B cell (primary cell): ENCODE data around the gene CD300H. TPM values are rescaled to one million over a fixed set of nuclear protein-coding genes. Genes with fewer than 3 reads are reported as not detected.

Experiments used
- ATAC-seq: fragments of 200-7000 bp; cut with Tn5 transposase; one replicate; pipeline ENCODE4 v1.10.0; 2021; ENCODE audit warnings: low read depth, mild to moderate bottlenecking, moderate number of reproducible peaks, moderate library complexity
- CTCF ChIA-PET: fragments of 350-600 bp; sonication (Branson Sonifier 250); formaldehyde crosslinking; loops from one replicate; lab custom pipeline; 2021; ENCODE audit warnings: antibody characterized with exemption, inconsistent platforms; lab: Charles Lee
- POLR2A ChIA-PET: fragments of 350-600 bp; sonication (Branson Sonifier 250); formaldehyde crosslinking; loops from one replicate; lab custom pipeline; 2021; ENCODE audit warnings: antibody characterized with exemption; lab: Charles Lee
- DNase-seq: peaks from one replicate; pipeline ENCODE4 v3.0.0; 2013
- H2AFZ ChIP-seq: 2 replicates; pipeline ENCODE4 v1.6.1; 2012; ENCODE audit warnings: mild to moderate bottlenecking, low read depth, low read length; ENCODE audit not compliant: insufficient read depth, poor library complexity, severe bottlenecking
- H3K27ac ChIP-seq, 2 donors: 1 replicate in 1 of 2; 2 replicates in 1 of 2; pipeline ENCODE4 v1.5.1; 2012 to 2013; ENCODE audit warnings: low read length in 2 of 2, mild to moderate bottlenecking in 2 of 2, moderate library complexity in 1 of 2
- H3K27me3 ChIP-seq, 4 experiments: fragments of 200-600 bp in 1 of 4; sonication (generic) in 1 of 4; replicated peaks in 1 of 4; 1 replicate in 2 of 4; 2 replicates in 2 of 4; pipeline versions ENCODE4 v1.6.1 to v1.7.0; 2013 to 2016; ENCODE audit warnings: low read length in 3 of 4, mild to moderate bottlenecking in 2 of 4, mixed read lengths in 1 of 4, moderate library complexity in 1 of 4; ENCODE audit not compliant: insufficient read depth in 4 of 4, control insufficient read depth in 3 of 4; ENCODE audit errors: control extremely low read depth in 1 of 4
- H3K36me3 ChIP-seq, 2 experiments: replicated peaks in 1 of 2; 1 replicate in 1 of 2; 2 replicates in 1 of 2; pipeline versions ENCODE4 v1.6.1 to v1.7.1; 2013; ENCODE audit warnings: low read length in 1 of 2; ENCODE audit not compliant: insufficient read depth in 2 of 2, control insufficient read depth in 1 of 2; ENCODE audit errors: control extremely low read depth in 1 of 2, extremely low read depth in 1 of 2
- H3K4me1 ChIP-seq, 2 donors: fragments of 200-600 bp in 1 of 2; sonication (generic) in 1 of 2; 1 replicate in 1 of 2; 2 replicates in 1 of 2; pipeline versions ENCODE4 v1.5.1 to v1.6.1; 2013 to 2017; ENCODE audit warnings: low read length in 2 of 2; ENCODE audit not compliant: control insufficient read depth in 2 of 2, insufficient read depth in 2 of 2
- H3K4me2 ChIP-seq: replicated peaks from 2 replicates; pipeline ENCODE3; 2012; ENCODE audit warnings: mild to moderate bottlenecking, low read depth, low read length; ENCODE audit not compliant: poor library complexity, severe bottlenecking
- H3K4me3 ChIP-seq, 5 experiments: fragments of 200-600 bp in 1 of 5; sonication (generic) in 1 of 5; 1 replicate in 3 of 5; 2 replicates in 2 of 5; pipeline versions ENCODE4 v1.5.1 to v1.7.0; 2011 to 2016; ENCODE audit warnings: low read length in 4 of 5, mild to moderate bottlenecking in 4 of 5, low read depth in 2 of 5, control low read depth in 1 of 5, moderate library complexity in 1 of 5; ENCODE audit not compliant: insufficient read depth in 1 of 5; ENCODE audit errors: control extremely low read depth in 1 of 5, extremely low read depth in 1 of 5
- H3K79me2 ChIP-seq: fragments of 200-600 bp; sonication (generic); one replicate; pipeline ENCODE4 v1.6.0; 2016; ENCODE audit warnings: low read length; ENCODE audit not compliant: control insufficient read depth, insufficient read depth
- H3K9ac ChIP-seq: fragments of 200-600 bp; sonication (generic); 2 replicates; pipeline ENCODE4 v1.6.1; 2017; ENCODE audit warnings: mild to moderate bottlenecking, low read length, moderate library complexity
- H3K9me3 ChIP-seq, 3 donors: one replicate each; pipeline versions ENCODE4 v1.6.1 to v1.7.1; 2013; ENCODE audit warnings: low read length in 2 of 3; ENCODE audit not compliant: control insufficient read depth in 2 of 3, insufficient read depth in 1 of 3; ENCODE audit errors: control extremely low read depth in 1 of 3
- H4K20me1 ChIP-seq: 2 replicates; pipeline ENCODE4 v1.6.0; 2012; ENCODE audit warnings: mild to moderate bottlenecking, low read length; ENCODE audit not compliant: insufficient read depth, control insufficient read depth, poor library complexity, severe bottlenecking
- H3K27ac Mint-ChIP-seq: one replicate; pipeline ENCODE4 v1.8.0; 2021; ENCODE audit warnings: mixed read lengths
- H3K27me3 Mint-ChIP-seq: one replicate; pipeline ENCODE4 v1.8.0; 2021; ENCODE audit warnings: mixed read lengths
- H3K4me1 Mint-ChIP-seq: one replicate; pipeline ENCODE4 v1.8.0; 2021; ENCODE audit warnings: mixed read lengths
- H3K4me3 Mint-ChIP-seq: one replicate; pipeline ENCODE4 v1.8.0; 2021; ENCODE audit warnings: mixed read lengths
- H3K9me3 Mint-ChIP-seq: one replicate; pipeline ENCODE4 v1.8.0; 2022; ENCODE audit warnings: mixed read lengths; ENCODE audit not compliant: insufficient read depth
- EZH2 ChIP-seq: IDR thresholded peaks from 2 replicates; pipeline ENCODE4 v1.6.1; 2012; ENCODE audit warnings: borderline replicate concordance, low read depth, mild to moderate bottlenecking, moderate library complexity, low read length; ENCODE audit not compliant: insufficient read depth, poor library complexity, severe bottlenecking
- WGBS: methylation state at CpG from one replicate; pipeline ENCODE4 v1.1.5; 2013; ENCODE audit warnings: missing lambda C conversion rate; ENCODE audit not compliant: insufficient coverage; 5-methylcytosine and 5-hydroxymethylcytosine counted together
- intact Hi-C: fragments of 100-400 bp; cut with micrococcal nuclease; formaldehyde crosslinking; loops from one replicate; pipeline ENCODE4 v1.10.0; 2022
- polyA plus RNA-seq: library from polyadenylated mRNA; depleted of rRNA; stranded (reverse); fragments of >200 nt; gene quantifications from 2 replicates; pipeline ENCODE4 v1.2.3, GENCODE V29; 2012
- total RNA-seq, 2 donors: library from RNA; stranded (reverse); fragments of 120-200 nt in 1 of 2; gene quantifications; 1 replicate in 1 of 2; 2 replicates in 1 of 2; pipeline versions ENCODE4 v1.2.3 to v1.2.4, GENCODE V29; 2013 to 2022
- TF ChIP-seq, protein P1 (sequence below): fragments of 200-600 bp; IDR thresholded peaks from one replicate; pipeline ENCODE4 v1.8.0; 2022; ENCODE audit warnings: antibody characterized with exemption, mild to moderate bottlenecking

Gene CD300H
- total and polyA plus RNA-seq, 2 donors (not counting 1 experiment from before 2014, with no cell fraction given) = 0.58 TPM; not detected in 1

DNA sequence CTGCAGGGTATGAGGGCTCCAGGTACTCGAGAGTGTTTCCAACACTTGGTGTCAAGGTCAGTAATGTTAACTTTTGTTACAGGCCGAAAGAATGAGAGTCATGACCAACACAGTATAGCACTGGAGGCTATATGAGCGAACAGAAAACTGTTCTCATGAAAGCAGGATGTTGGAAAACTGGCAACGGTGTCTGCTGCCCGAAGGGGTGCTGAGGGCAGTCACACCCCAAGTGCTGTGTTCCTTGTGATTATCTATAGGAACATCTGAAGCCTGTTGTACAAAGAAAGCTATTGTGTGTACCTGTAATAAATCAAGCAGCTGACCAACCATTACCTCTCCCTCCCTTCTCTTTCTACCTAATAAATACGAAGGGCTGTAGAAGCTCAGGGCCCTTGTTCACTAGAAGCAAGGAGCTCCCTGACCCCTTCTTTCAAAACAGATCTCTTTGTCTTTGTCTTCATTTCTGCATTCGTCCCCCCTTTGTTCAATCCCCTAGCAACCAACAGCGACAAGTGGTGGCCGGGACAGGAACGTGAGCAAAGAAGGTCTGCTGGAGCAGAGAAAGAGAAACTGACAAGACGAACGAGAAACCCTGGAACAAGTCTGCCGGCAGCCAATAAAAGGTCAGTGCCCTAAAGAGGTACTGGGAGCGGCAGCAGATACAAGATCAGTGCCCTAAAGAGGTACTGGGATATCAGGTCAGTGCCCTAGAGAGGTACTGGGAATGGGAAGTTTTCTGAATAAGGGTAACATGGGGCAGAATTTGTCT is 17.2 kb upstream of the CD300H start:
- Mint-ChIP-seq H3K4me1 (no peaks in the 10 kb centered on the region), H3K27ac (no peak overlapping the region), H3K27me3 (peaks cover 30% of the 10 kb centered on the region), H3K4me3 (no peak overlapping the region), H3K9me3 (no peaks in the 10 kb centered on the region)
- Histone ChIP-seq H3K4me1 (peaks cover 0 to 5% of the 10 kb centered on the region in 2 donors), H3K36me3 (no peaks in the 10 kb centered on the region), H3K27ac (no peak overlapping the region), H3K4me3 (no peak overlapping the region), H3K4me2 (no peak overlapping the region), H4K20me1 (no peaks in the 10 kb centered on the region), H3K9ac (no peak overlapping the region), H3K79me2 (no peaks in the 10 kb centered on the region), H3K27me3 (peaks cover 0 to 11% (median 0%) of the 10 kb centered on the region in 4 experiments), H2AFZ (no peak overlapping the region), H3K9me3 (peaks cover 0 to 11% (median 4%) of the 10 kb centered on the region in 3 donors)
- CTCF ChIA-PET = interaction anchor here (1.7 kb wide), 1 partner anchor 73 kb away, joined by 4 read pairs; no protein-coding TSS in a partner anchor
- DNase-seq (no peak), ATAC-seq (no peak)
- POLR2A ChIA-PET = no interaction called here
- WGBS = 90% methylated on average over 14 of the region's 14 CpGs
- intact Hi-C loops = no loop called here
- no peak for TF ChIP-seq EZH2
- TF ChIP-seq, protein P1, sequence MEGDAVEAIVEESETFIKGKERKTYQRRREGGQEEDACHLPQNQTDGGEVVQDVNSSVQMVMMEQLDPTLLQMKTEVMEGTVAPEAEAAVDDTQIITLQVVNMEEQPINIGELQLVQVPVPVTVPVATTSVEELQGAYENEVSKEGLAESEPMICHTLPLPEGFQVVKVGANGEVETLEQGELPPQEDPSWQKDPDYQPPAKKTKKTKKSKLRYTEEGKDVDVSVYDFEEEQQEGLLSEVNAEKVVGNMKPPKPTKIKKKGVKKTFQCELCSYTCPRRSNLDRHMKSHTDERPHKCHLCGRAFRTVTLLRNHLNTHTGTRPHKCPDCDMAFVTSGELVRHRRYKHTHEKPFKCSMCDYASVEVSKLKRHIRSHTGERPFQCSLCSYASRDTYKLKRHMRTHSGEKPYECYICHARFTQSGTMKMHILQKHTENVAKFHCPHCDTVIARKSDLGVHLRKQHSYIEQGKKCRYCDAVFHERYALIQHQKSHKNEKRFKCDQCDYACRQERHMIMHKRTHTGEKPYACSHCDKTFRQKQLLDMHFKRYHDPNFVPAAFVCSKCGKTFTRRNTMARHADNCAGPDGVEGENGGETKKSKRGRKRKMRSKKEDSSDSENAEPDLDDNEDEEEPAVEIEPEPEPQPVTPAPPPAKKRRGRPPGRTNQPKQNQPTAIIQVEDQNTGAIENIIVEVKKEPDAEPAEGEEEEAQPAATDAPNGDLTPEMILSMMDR = no peak

DNA sequence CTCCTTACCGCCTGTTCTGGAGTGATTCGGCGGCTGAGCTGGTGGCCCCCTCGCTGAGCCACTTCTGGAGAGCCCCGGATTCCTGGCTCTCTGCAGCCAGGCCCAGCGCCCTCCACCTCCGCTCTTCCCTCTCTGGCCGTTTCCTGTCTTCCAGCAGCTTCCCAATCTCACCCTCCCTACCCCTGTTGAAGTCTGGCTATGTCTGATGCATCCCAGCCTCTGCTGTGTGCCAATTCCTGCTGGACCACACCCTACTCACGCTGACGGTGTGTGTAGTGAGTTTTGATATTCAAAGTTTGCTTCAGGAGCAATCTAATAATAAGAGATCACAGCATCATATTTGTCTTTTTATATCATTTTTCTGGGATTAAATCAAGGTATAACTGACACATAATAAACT is 15.3 kb upstream of the CD300H start:
- H3K9me3 Mint-ChIP-seq = no peaks in the 10 kb centered on the region
- no peak overlapping the region for H3K4me3 Mint-ChIP-seq
- POLR2A ChIA-PET = no interaction called here
- intact Hi-C loops = no loop called here
- Histone ChIP-seq H3K4me1 (peaks cover 0 to 5% of the 10 kb centered on the region in 2 donors), H3K4me3 (no peak overlapping the region), H4K20me1 (no peaks in the 10 kb centered on the region), H2AFZ (no peak overlapping the region), H3K27ac (no peak overlapping the region), H3K9me3 (peaks cover 0 to 11% (median 4%) of the 10 kb centered on the region in 3 donors), H3K79me2 (no peaks in the 10 kb centered on the region), H3K9ac (no peak overlapping the region), H3K27me3 (no peaks in the 10 kb centered on the region), H3K36me3 (no peaks in the 10 kb centered on the region), H3K4me2 (no peak overlapping the region)
- DNase-seq (no peak), ATAC-seq (no peak)
- H3K4me1 Mint-ChIP-seq = no peaks in the 10 kb centered on the region
- H3K27me3 Mint-ChIP-seq = peaks cover 29% of the 10 kb centered on the region
- 100% methylated on average over 7 of the region's 10 CpGs for WGBS
- no peak overlapping the region for H3K27ac Mint-ChIP-seq
- CTCF ChIA-PET = no interaction called here
- TF ChIP-seq, protein P1 = no peak
- TF ChIP-seq EZH2 = no peak
